ENCODE results near the gene IGFN1. TPM values are rescaled to one million over a fixed set of nuclear protein-coding genes. Genes with fewer than 3 reads are reported as not detected.

Gene IGFN1
- total RNA-seq, 1 experiment from 2014 or later: not detected

- peak; percentile 87 for DNase-seq (ENCODE audit: low read depth)
Observed at GRCh38 chr1:201184307-201185122, 6.1 kb upstream of the IGFN1 start.

- no peak for DNase-seq (ENCODE audit: low read depth)
Observed at GRCh38 chr1:201185123-201185453, 5.5 kb upstream of the IGFN1 start.

- no peak for DNase-seq (ENCODE audit: low read depth)
Observed at GRCh38 chr1:201185527-201186128, 5.0 kb upstream of the IGFN1 start.

- DNase-seq (ENCODE audit: low read depth): no peak
Observed at GRCh38 chr1:201186192-201186591, 4.4 kb upstream of the IGFN1 start.

- no peak for DNase-seq (ENCODE audit: low read depth)
Observed at GRCh38 chr1:201189085-201189484, 1.5 kb upstream of the IGFN1 start.

GRCh38 chr1:201190005-201190404 lies 619 bp upstream of the IGFN1 start:
- no peak for DNase-seq (ENCODE audit: low read depth)

GRCh38 chr1:201191653-201192260 lies 1.1 kb downstream of the IGFN1 start:
- DNase-seq (ENCODE audit: low read depth): peak; percentile 91

- DNase-seq (ENCODE audit: low read depth): peak; percentile 16
Observed at GRCh38 chr1:201192261-201192788, 1.7 kb downstream of the IGFN1 start.

GRCh38 chr1:201194046-201194445 lies 3.4 kb downstream of the IGFN1 start:
- no peak for DNase-seq (ENCODE audit: low read depth)

- DNase-seq (ENCODE audit: low read depth): no peak
Observed at GRCh38 chr1:201198598-201198997, 8.0 kb downstream of the IGFN1 start.

- DNase-seq (ENCODE audit: low read depth): no peak
Observed at GRCh38 chr1:201205036-201205435, 14.4 kb downstream of the IGFN1 start.

- no peak for DNase-seq (ENCODE audit: low read depth)
Observed at GRCh38 chr1:201206176-201206575, 15.6 kb downstream of the IGFN1 start.

GRCh38 chr1:201207046-201207445 lies 16.4 kb downstream of the IGFN1 start:
- DNase-seq (ENCODE audit: low read depth): no peak

- no peak for DNase-seq (ENCODE audit: low read depth)
Observed at GRCh38 chr1:201208236-201208635, 17.6 kb downstream of the IGFN1 start.

- no peak for DNase-seq (ENCODE audit: low read depth)
Observed at GRCh38 chr1:201212056-201212455, 21.4 kb downstream of the IGFN1 start.

- DNase-seq (ENCODE audit: low read depth): no peak
Observed at GRCh38 chr1:201212461-201213055, 21.9 kb downstream of the IGFN1 start.

GRCh38 chr1:201213106-201213770 lies 22.6 kb downstream of the IGFN1 start:
- no peak for DNase-seq (ENCODE audit: low read depth)

GRCh38 chr1:201213926-201214325 lies 23.3 kb downstream of the IGFN1 start:
- no peak for DNase-seq (ENCODE audit: low read depth)

- DNase-seq (ENCODE audit: low read depth): peak; percentile 20
Observed at GRCh38 chr1:201214461-201214860, 23.8 kb downstream of the IGFN1 start.

- DNase-seq (ENCODE audit: low read depth): no peak
Observed at GRCh38 chr1:201214886-201215285, 24.3 kb downstream of the IGFN1 start.

- no peak for DNase-seq (ENCODE audit: low read depth)
Observed at GRCh38 chr1:201215531-201216357, 25.1 kb downstream of the IGFN1 start.

All from M059J (cell line).